Skeletal muscle cell (primary cell): ENCODE results near the gene PLS1.
"Not testable (repeated sequence)": the region's sequence is repeated elsewhere in the genome, so short reads cannot be mapped to it uniquely, and the experiment has no call there.

Experiments
- DNase-seq: peaks from one replicate; pipeline ENCODE4 v3.0.0-alpha.2; 2010; ENCODE audit warnings: low read depth
- H3K4me3 ChIP-seq: 2 replicates; pipeline ENCODE4 v1.5.1; 2011; ENCODE audit warnings: low read depth, mild to moderate bottlenecking, control low read depth, low read length, moderate library complexity

The PLS1 gene

GRCh38 chr3:142738396-142738795 lies 142.2 kb downstream of the PLS1 start:
- H3K4me3 ChIP-seq: no peak overlapping the region
- DNase-seq: no peak

DNA sequence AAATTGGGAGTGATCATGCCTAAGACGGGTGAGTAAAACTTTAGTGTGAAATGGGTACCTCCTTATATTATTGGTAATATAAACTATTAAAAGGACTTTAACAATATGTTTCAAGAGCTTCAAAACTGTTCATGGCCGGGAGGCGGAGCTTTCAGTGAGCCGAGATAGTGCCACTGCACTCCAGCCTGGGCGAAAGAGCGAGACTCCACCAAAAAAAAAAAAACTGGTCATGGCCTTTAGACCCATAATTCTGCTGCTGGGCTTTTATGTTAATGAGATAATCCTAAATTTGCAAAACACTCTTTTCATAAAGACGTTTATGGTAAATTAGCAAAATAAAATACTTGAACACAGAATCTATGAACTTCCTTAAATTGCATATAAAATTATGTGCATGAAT lies 150.5 kb downstream of the PLS1 start:
- H3K4me3 ChIP-seq: no peak overlapping the region
- no peak for DNase-seq

GRCh38 chr3:142750531-142750930 lies 154.3 kb downstream of the PLS1 start:
- DNase-seq, H3K4me3 ChIP-seq: not testable (repeated sequence)

GRCh38 chr3:142752605-142753004 lies 156.4 kb downstream of the PLS1 start:
- DNase-seq, H3K4me3 ChIP-seq: not testable (repeated sequence)

- no peak for DNase-seq
- H3K4me3 ChIP-seq: no peak overlapping the region
These were observed 158.3 kb downstream of the PLS1 start for GRCh38 chr3:142754494-142754893.
